Mammary epithelial cell (primary cell): ENCODE data around the gene RNPEPL1.

Source experiments
- EZH2 ChIP-seq: IDR thresholded peaks from 2 replicates; pipeline ENCODE4 v1.6.1; 2012; ENCODE audit warnings: low read length, inconsistent platforms, borderline replicate concordance
- TF ChIP-seq, protein P1 (sequence below), 2 donors: IDR thresholded peaks in 1 of 2; conservative IDR thresholded peaks in 1 of 2; 2 replicates each; pipeline ENCODE4 v1.5.1; 2011 to 2012; ENCODE audit warnings: inconsistent platforms in 2 of 2, low read length in 2 of 2, mild to moderate bottlenecking in 2 of 2, control low read depth in 1 of 2, low read depth in 1 of 2; ENCODE audit not compliant: insufficient read depth in 1 of 2; ENCODE audit errors: extremely low read depth in 1 of 2

DNA sequence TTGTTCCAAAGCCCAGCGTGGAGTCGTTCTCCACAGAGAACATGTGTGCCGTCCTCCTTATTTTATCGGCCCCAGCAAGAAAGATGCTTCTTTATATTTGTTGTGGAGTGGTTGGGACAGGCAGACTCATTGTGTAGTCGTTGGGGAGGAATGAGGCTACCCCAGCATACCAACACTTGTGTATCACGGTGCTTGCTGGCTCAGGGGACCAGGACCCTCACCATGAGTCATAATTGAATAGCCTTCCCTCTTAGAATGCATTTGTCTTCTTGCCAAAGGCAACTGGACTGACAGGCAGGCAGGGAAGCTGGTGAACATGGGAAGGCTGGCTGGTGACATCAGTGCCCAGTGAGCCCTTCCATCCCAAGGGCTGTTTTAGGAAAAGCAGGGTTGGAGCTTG is 22.9 kb downstream of the RNPEPL1 start:
- TF ChIP-seq, protein P1, sequence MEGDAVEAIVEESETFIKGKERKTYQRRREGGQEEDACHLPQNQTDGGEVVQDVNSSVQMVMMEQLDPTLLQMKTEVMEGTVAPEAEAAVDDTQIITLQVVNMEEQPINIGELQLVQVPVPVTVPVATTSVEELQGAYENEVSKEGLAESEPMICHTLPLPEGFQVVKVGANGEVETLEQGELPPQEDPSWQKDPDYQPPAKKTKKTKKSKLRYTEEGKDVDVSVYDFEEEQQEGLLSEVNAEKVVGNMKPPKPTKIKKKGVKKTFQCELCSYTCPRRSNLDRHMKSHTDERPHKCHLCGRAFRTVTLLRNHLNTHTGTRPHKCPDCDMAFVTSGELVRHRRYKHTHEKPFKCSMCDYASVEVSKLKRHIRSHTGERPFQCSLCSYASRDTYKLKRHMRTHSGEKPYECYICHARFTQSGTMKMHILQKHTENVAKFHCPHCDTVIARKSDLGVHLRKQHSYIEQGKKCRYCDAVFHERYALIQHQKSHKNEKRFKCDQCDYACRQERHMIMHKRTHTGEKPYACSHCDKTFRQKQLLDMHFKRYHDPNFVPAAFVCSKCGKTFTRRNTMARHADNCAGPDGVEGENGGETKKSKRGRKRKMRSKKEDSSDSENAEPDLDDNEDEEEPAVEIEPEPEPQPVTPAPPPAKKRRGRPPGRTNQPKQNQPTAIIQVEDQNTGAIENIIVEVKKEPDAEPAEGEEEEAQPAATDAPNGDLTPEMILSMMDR (conservative IDR thresholded peaks at IDR 0.05 in 1 of 2, IDR thresholded peaks at IDR 0.05 in 1 of 2; ENCODE audit: extremely low read depth in 1 of 2, insufficient read depth in 1 of 2, low read depth in 1 of 2, low read length in 2 of 2) = no peak
- no peak for TF ChIP-seq EZH2
